Glomerular endothelial cell (primary cell): ENCODE measurements around the gene TMEM255B. TPM values are rescaled to one million over a fixed set of nuclear protein-coding genes. Genes with fewer than 3 reads are reported as not detected.
"Not testable (repeated sequence)": the region's sequence is repeated elsewhere in the genome, so short reads cannot be mapped to it uniquely, and the experiment has no call there.

Experiments
- DNase-seq: peaks from one replicate; pipeline ENCODE4 v3.0.0-alpha.2; 2011; ENCODE audit warnings: low read depth, low spot score; ENCODE audit errors: extremely low read depth
- total RNA-seq: library from RNA; depleted of rRNA; stranded (reverse); fragments of >200 nt; gene quantifications from 2 replicates; pipeline ENCODE4 v1.2.3, GENCODE V29; 2015

TMEM255B gene
- total RNA-seq = 64.3 and 79.0 TPM in 2 replicates

GRCh38 chr13:113758651-113759524 lies at the start of gene TMEM255B:
Gene TMEM255B, plus strand, starts transcription at chr13:113759226. Its CDS starts 44 bp downstream, at chr13:113759270.
- DNase-seq = no peak

DNA sequence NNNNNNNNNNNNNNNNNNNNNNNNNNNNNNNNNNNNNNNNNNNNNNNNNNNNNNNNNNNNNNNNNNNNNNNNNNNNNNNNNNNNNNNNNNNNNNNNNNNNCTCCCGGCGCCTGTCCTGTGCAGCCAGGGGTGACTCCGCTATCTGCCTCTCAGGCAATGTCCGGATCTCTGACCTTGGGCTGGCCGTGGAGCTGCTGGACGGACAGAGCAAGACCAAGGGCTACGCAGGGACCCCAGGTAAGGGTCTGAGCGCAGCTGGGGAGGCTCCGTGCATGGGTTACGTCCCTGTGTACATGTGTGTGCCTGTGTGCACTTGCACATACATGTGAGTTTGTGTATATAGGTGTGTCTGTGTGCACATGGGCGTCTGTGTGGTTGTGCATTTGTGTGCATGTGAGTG lies 36.1 kb upstream of the TMEM255B start:
- DNase-seq = no peak

GRCh38 chr13:113723410-113724015 lies 35.5 kb upstream of the TMEM255B start:
- DNase-seq = no peak

- DNase-seq = no peak
These were observed 34.8 kb upstream of the TMEM255B start for GRCh38 chr13:113724016-113724758.

DNA sequence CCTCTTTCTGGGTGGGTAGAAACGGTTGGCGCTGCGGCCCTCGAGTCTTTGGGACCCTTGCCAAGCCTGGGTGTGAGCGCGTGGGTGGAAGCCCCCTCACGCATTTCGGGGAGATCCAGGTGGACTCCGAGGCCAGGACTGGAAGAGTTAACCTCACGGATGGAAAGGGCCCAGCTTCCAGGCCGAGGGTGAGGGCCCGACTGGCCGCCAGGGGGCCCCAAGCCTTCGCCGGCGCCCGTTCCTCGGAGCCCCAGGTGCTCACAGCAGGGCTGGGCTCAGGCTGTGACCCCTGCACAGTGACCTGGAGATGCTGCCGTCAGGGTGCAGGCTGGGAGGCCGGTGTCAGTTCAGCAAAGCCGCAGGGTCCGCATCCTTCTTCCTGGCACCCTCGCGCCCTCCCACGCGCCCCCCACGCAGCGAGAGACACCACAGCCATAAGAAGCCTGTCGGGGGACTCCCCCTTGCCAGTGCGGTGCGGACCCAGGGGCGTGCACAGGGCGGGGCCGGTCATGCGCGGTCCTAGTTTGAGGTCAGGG lies 34.2 kb upstream of the TMEM255B start:
- DNase-seq = no peak

- DNase-seq = not testable (repeated sequence)
These were observed 33.5 kb upstream of the TMEM255B start for GRCh38 chr13:113725329-113726105.

- DNase-seq = not testable (repeated sequence)
These were observed 32.8 kb upstream of the TMEM255B start for GRCh38 chr13:113726106-113726821.

- DNase-seq = no peak
These were observed 32.0 kb upstream of the TMEM255B start for GRCh38 chr13:113726961-113727411.

- no peak for DNase-seq
These were observed 30.4 kb upstream of the TMEM255B start for GRCh38 chr13:113728571-113729054.

DNA sequence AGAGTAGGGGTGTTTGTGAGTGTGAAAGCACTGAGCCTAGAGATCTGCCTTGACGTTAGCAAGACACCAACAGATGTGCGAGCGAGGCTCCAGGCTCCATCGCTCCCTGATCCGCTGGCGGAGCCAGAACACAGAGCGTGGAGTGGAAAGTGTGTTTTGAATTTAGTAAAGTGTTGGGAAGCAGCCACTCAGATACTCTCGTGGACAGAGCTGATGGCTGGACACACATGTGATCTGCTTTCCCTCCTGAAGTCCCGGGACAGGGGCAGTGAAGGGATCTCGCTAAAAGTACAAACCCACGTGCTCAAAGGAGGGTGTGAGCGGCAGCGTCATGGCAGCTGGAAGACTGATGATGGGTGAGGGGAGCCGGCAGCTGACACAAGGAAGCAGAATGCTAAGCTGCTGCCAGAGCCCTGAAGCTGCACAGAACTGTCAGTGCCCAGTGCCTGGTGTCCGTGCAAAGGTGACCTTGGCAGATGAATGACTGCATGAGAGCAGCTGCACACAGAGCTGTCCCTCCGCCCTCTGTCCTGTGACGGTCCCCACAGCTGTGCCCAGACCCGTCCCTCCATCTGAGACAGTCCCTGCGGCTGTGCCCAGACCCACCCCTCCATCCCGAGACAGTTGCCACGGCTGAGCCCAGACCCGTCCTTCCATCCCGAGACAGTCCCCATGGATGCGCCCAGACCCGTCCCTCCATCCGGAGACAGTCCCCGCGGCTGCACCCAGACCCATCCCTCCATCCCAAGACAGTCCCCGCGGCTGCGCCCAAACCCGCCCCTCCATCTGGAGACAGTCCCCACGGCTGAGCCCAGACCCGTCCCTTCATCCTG lies 29.6 kb upstream of the TMEM255B start:
- DNase-seq = no peak

GRCh38 chr13:113730258-113730691 lies 28.8 kb upstream of the TMEM255B start:
- DNase-seq = no peak

- no peak for DNase-seq
These were observed 28.2 kb upstream of the TMEM255B start for GRCh38 chr13:113730831-113731191.

- no peak for DNase-seq
These were observed 27.5 kb upstream of the TMEM255B start for GRCh38 chr13:113731192-113732175.

DNA sequence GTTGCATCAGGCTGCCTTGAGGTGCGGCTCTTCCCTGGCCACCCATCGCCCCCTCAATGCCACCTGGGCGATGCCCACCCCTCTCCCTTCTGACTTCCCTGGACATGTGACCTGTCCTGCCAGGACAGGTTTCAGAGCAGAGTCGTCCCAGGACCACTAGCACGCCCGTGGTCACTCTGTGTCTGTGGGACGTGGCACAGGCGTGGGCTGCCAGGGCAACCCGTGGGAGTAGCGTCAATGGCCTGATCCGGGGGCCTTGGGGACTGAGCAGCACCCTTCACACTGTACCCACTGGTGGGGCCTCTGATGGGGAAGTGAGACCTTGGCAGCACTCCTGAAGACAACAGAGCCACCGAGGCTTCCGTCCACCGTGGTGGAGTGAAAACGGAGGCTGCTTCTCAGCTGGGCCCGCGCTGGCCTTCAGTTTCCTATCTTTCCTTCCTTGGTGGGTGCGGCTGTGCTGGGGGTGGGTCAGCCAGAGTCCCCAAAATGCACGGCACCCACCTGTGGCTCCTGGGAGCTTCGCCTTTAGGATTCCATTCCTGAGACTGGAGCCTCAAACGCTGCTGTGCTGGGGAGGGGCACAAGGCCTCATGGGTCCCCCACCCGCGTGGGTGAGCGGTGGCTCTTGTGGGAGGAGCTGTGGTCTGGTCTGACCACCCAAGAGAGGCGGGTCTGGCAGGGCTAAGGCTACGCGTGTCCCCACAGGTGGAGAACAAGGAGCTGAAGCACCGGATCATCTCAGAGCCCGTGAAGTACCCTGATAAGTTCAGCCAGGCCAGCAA lies 26.7 kb upstream of the TMEM255B start:
- DNase-seq = no peak

- no peak for DNase-seq
These were observed 25.8 kb upstream of the TMEM255B start for GRCh38 chr13:113732961-113733950.
